GM12878 (cell line): ENCODE results near the gene DIPK1A. TPM values are rescaled to one million over a fixed set of nuclear protein-coding genes. Genes with fewer than 3 reads are reported as not detected.
A peak's percentile ranks its signal among the peaks of the same experiment; 100 is the strongest.

Experiments
- ATAC-seq: fragments of 200-7000 bp; cut with Tn5 transposase; 3 replicates; pipeline ENCODE4 v1.9.1; 2020; ENCODE audit warnings: mild to moderate bottlenecking, moderate library complexity
- BruUV-seq: library from RNA; stranded (reverse); fragments of 400-500 nt; replicated peaks from 2 replicates; lab custom pipeline; 2021; lab: Mats Ljungman, UMichigan
- CTCF ChIA-PET: fragments of 300-600 bp; sonication (Branson Sonifier 250); formaldehyde crosslinking; extraction: SDS; loops from one replicate; lab custom pipeline; 2021; ENCODE audit warnings: inconsistent platforms; lab: Yijun Ruan, JAX
- POLR2A ChIA-PET: fragments of 350-600 bp; formaldehyde crosslinking; extraction: SDS; loops from one replicate; lab custom pipeline; 2021; ENCODE audit warnings: inconsistent platforms; lab: Charles Lee
- RAD21 ChIA-PET: fragments of 300-600 bp; sonication (Branson Sonifier 250); formaldehyde crosslinking; loops from one replicate; lab custom pipeline; 2023; ENCODE audit warnings: antibody characterized with exemption; ENCODE audit not compliant: unreplicated experiment; lab: Charles Lee
- SMC1A ChIA-PET: fragments of 300-600 bp; sonication (Branson Sonifier 250); formaldehyde crosslinking; loops from one replicate; lab custom pipeline; 2023; ENCODE audit not compliant: unreplicated experiment, uncharacterized antibody; lab: Charles Lee
- DNase-seq: peaks from one replicate; pipeline ENCODE4 v3.0.0-alpha.2; 2011; ENCODE audit warnings: low read depth, low spot score
- FAIRE-seq: peaks from 3 replicates; lab custom pipeline; 2011; peaks lifted over from hg19 to GRCh38; lab: Jason Lieb, UNC
- H2AFZ ChIP-seq: 2 replicates; pipeline ENCODE4 v1.6.0; 2011; ENCODE audit warnings: low read depth, low read length, control low read depth; ENCODE audit not compliant: control insufficient read depth
- H3K27ac ChIP-seq: 2 replicates; pipeline ENCODE4 v1.5.1; 2011; ENCODE audit warnings: control low read depth; ENCODE audit not compliant: control insufficient read depth, insufficient read depth
- H3K27me3 ChIP-seq, 2 experiments: replicated peaks in 1 of 2; 2 replicates each; pipeline versions ENCODE4 v1.6.0 to v1.6.1; 2011; ENCODE audit warnings: low read length in 1 of 2; ENCODE audit not compliant: control insufficient read depth in 2 of 2, insufficient read depth in 2 of 2
- H3K36me3 ChIP-seq, 2 experiments: 2 replicates each; pipeline ENCODE4 v1.5.1; 2011; ENCODE audit warnings: low read length in 1 of 2; ENCODE audit not compliant: control insufficient read depth in 2 of 2, insufficient read depth in 2 of 2
- H3K4me1 ChIP-seq: 2 replicates; pipeline ENCODE4 v1.6.1; 2011; ENCODE audit warnings: mild to moderate bottlenecking, low read length, moderate library complexity, mixed read lengths; ENCODE audit not compliant: control insufficient read depth, insufficient read depth
- H3K4me2 ChIP-seq: 2 replicates; pipeline ENCODE4 v1.6.0; 2011; ENCODE audit warnings: control low read depth; ENCODE audit not compliant: control insufficient read depth, insufficient read depth
- H3K4me3 ChIP-seq: fragments of 200-600 bp; sonication (generic); 2 replicates; pipeline ENCODE4 v1.5.1; 2016
- H3K79me2 ChIP-seq: 2 replicates; pipeline ENCODE4 v1.6.0; 2011; ENCODE audit warnings: low read length; ENCODE audit not compliant: control insufficient read depth, insufficient read depth
- H3K9ac ChIP-seq: 2 replicates; pipeline ENCODE4 v1.8.0; 2011; ENCODE audit warnings: low read length, control low read depth, mixed read lengths; ENCODE audit not compliant: control insufficient read depth, insufficient read depth
- H3K9me3 ChIP-seq: replicated peaks from 3 replicates; pipeline ENCODE4 v1.5.1; 2011; ENCODE audit warnings: mild to moderate bottlenecking, low read length; ENCODE audit not compliant: control insufficient read depth, insufficient read depth
- H4K20me1 ChIP-seq: 2 replicates; pipeline ENCODE4 v1.6.0; 2011; ENCODE audit not compliant: control insufficient read depth, insufficient read depth
- BCLAF1 ChIP-seq: fragments of 450-650 bp; IDR thresholded peaks from 2 replicates; pipeline ENCODE4 v1.6.1; 2017; ENCODE audit warnings: antibody characterized with exemption, mild to moderate bottlenecking, moderate library complexity
- EED ChIP-seq: sonication (generic); IDR thresholded peaks from 2 replicates; pipeline ENCODE4 v1.6.1; 2016; ENCODE audit warnings: antibody characterized with exemption, low read depth
- EGR1 ChIP-seq, 2 experiments: IDR thresholded peaks; 1 replicate in 1 of 2; 2 replicates in 1 of 2; pipeline ENCODE4 v1.6.1; 2011 to 2012; ENCODE audit warnings: low read depth in 2 of 2, low read length in 2 of 2, borderline replicate concordance in 1 of 2, mild to moderate bottlenecking in 1 of 2, moderate library complexity in 1 of 2
- ESRRA ChIP-seq: IDR thresholded peaks from 2 replicates; pipeline ENCODE4 v1.6.1; 2012; ENCODE audit warnings: mild to moderate bottlenecking, low read length, improper control_type of control experiment
- FOXM1 ChIP-seq: IDR thresholded peaks from 2 replicates; pipeline ENCODE4 v1.6.1; 2012; ENCODE audit warnings: low read depth, mild to moderate bottlenecking, inconsistent platforms, low read length, moderate library complexity
- HDGF ChIP-seq: fragments of 450-650 bp; IDR thresholded peaks from 2 replicates; pipeline ENCODE4 v1.6.1; 2016; ENCODE audit warnings: antibody characterized with exemption
- HSF1 ChIP-seq: fragments of 150-350 bp; IDR thresholded peaks from 2 replicates; pipeline ENCODE4 v1.6.1; 2014; ENCODE audit warnings: mild to moderate bottlenecking, low read depth, low read length
- NR2F1 ChIP-seq: fragments of 450-650 bp; conservative IDR thresholded peaks from 2 replicates; pipeline ENCODE4 v1.6.1; 2017; ENCODE audit warnings: mild to moderate bottlenecking
- PKNOX1 ChIP-seq: fragments of 450-650 bp; IDR thresholded peaks from 2 replicates; pipeline ENCODE4 v1.6.1; 2016; ENCODE audit warnings: mild to moderate bottlenecking
- PML ChIP-seq: IDR thresholded peaks from 2 replicates; pipeline ENCODE4 v1.6.1; 2012; ENCODE audit warnings: low read length, inconsistent platforms
- RAD21 ChIP-seq: IDR thresholded peaks from 2 replicates; pipeline ENCODE4 v1.6.1; 2011; ENCODE audit warnings: mild to moderate bottlenecking, low read depth, low read length, moderate library complexity; ENCODE audit not compliant: insufficient read depth
- RBBP5 ChIP-seq: fragments of 200-600 bp; sonication (generic); conservative IDR thresholded peaks from 2 replicates; pipeline ENCODE4 v1.6.1; 2016
- RFX5 ChIP-seq: IDR thresholded peaks from 2 replicates; pipeline ENCODE4 v1.6.1; 2011; ENCODE audit warnings: low read depth, low read length, improper control_type of control experiment
- SMAD5 ChIP-seq: IDR thresholded peaks from 2 replicates; pipeline ENCODE4 v1.6.1; 2016; ENCODE audit warnings: antibody characterized with exemption, low read depth
- TBL1XR1 ChIP-seq: IDR thresholded peaks from 2 replicates; pipeline ENCODE4 v1.6.1; 2012; ENCODE audit warnings: low read depth, low read length, improper control_type of control experiment
- TCF3 ChIP-seq: IDR thresholded peaks from 2 replicates; pipeline ENCODE4 v1.6.1; 2012; ENCODE audit warnings: low read depth, mild to moderate bottlenecking, low read length, borderline replicate concordance; ENCODE audit not compliant: insufficient read depth
- YY1 ChIP-seq: IDR thresholded peaks from 2 replicates; pipeline ENCODE4 v1.6.1; 2011; ENCODE audit warnings: low read depth, mild to moderate bottlenecking, low read length
- ZBED1 ChIP-seq: IDR thresholded peaks from 2 replicates; pipeline ENCODE4 v1.6.1; 2016; ENCODE audit warnings: borderline replicate concordance
- ZNF217 ChIP-seq: fragments of 450-650 bp; IDR thresholded peaks from 2 replicates; pipeline ENCODE4 v1.6.1; 2017; ENCODE audit warnings: antibody characterized with exemption, mild to moderate bottlenecking
- ZSCAN29 ChIP-seq: fragments of 450-650 bp; IDR thresholded peaks from 2 replicates; pipeline ENCODE4 v1.6.1; 2017; ENCODE audit warnings: mild to moderate bottlenecking, moderate library complexity
- WGBS: methylation state at CpG from one replicate; pipeline ENCODE4 v1.1.6; 2016; ENCODE audit warnings: low lambda C conversion rate; ENCODE audit not compliant: insufficient replicate concordance, insufficient coverage; ENCODE audit errors: missing lambda C conversion rate; 5-methylcytosine and 5-hydroxymethylcytosine counted together
- in situ Hi-C: fragments of 300-500 bp; cut with MboI; formaldehyde crosslinking; loops from 9 replicates; pipeline ENCODE4 v1.14.3; 2018; ENCODE audit warnings: mixed read lengths
- intact Hi-C: fragments of 100-400 bp; cut with micrococcal nuclease; formaldehyde crosslinking; loops from one replicate; pipeline ENCODE4 v1.14.2; 2022; ENCODE audit not compliant: unreplicated experiment
- polyA plus RNA-seq, 11 experiments: library from polyadenylated mRNA; depleted of rRNA in 4 of 11; unstranded in 6 of 11; stranded (reverse) in 5 of 11; fragments of >200 nt; fragmentation: Nextera tagmentation in 4 of 11; fragmentation: Illumina TruSeq in 1 of 11; extraction: Ambion mirVana in 4 of 11; extraction: Trizol in 1 of 11; gene quantifications; 1 replicate in 1 of 11; 2 replicates in 10 of 11; pipeline versions ENCODE4 v1.2.1 to v1.2.3, GENCODE V29; 2011 to 2016; ENCODE audit warnings: inconsistent platforms in 2 of 11, missing spikeins in 2 of 11, low read depth in 1 of 11
- total RNA-seq, 4 experiments: library from RNA; depleted of rRNA in 3 of 4; stranded (reverse); fragments of >200 nt in 3 of 4; fragmentation: Illumina TruSeq in 1 of 4; extraction: Trizol in 1 of 4; gene quantifications; 2 replicates each; pipeline versions ENCODE4 v1.2.1 to v1.2.3, GENCODE V29; 2013 to 2021

The DIPK1A gene
- total and polyA plus RNA-seq, 10 of the 15 experiments (the other 5 are each of a cell fraction or from before 2014, with no cell fraction given), result 4.9 to 15.0 (median 9.7) TPM

GRCh38 chr1:92994105-92994712 is 32.9 kb upstream of the DIPK1A start:
- Histone ChIP-seq H3K27ac (no peak overlapping the region), H3K27me3 (no peaks in the 10 kb centered on the region), H3K9me3 (no peaks in the 10 kb centered on the region), H3K4me3 (no peak overlapping the region), H3K4me1 (no peaks in the 10 kb centered on the region), H4K20me1 (no peaks in the 10 kb centered on the region), H3K79me2 (no peaks in the 10 kb centered on the region), H3K36me3 (no peaks in the 10 kb centered on the region), H3K4me2 (no peak overlapping the region), H3K9ac (no peak overlapping the region), H2AFZ (no peak overlapping the region)
- ChIA-PET CTCF (interaction anchor here (0.6 to 3.8 kb wide), 52 partner anchors 9 to 703 kb away, joined by 3 to 304 read pairs (median 6); partner anchors contain the start of genes DIPK1A, MTF2 and RPL5), POLR2A (interaction anchor here (0.6 to 2.5 kb wide), 6 partner anchors 13 to 135 kb away, joined by 3 to 28 read pairs (median 6); partner anchors contain the start of gene DIPK1A), RAD21 (interaction anchor here (0.7 to 3.7 kb wide), 29 partner anchors 10 to 245 kb away, joined by 3 to 133 read pairs (median 7); partner anchors contain the start of gene DIPK1A), SMC1A (interaction anchor here (0.6 to 3.8 kb wide), 50 partner anchors 10 to 248 kb away, joined by 3 to 253 read pairs (median 4); partner anchors contain the start of genes DIPK1A and RPL5)
- no TSS peak for BruUV-seq
- FAIRE-seq, result peak; percentile 80
- intact Hi-C loops (loop anchor here (1.0 kb wide), 3 partner anchors 26 to 135 kb away; no protein-coding TSS in a partner anchor), in situ Hi-C loops (loop anchor here (5.0 kb wide), 1 partner anchor 137 kb away; no protein-coding TSS in a partner anchor)
- WGBS, result 57% methylated on average over 5 of the region's 5 CpGs
- peak; percentile 98 for ATAC-seq
- no peak for DNase-seq
- TF ChIP-seq YY1 (peak; percentile 76), FOXM1 (peak; percentile 67; the same call in 1 of the 2 replicates), ZNF217 (no peak), PML (no peak), RAD21 (peak; percentile 100), EGR1 (IDR thresholded peaks at IDR 0.05; ENCODE audit: borderline replicate concordance in 1 of 2, low read depth in 2 of 2, low read length in 2 of 2) (no peak), PKNOX1 (0 out of 2 replicates have a peak, but pooled peaks have one; percentile 29), EED (no peak), RFX5 (no peak), NR2F1 (0 out of 2 replicates have a peak, but pooled peaks have one; percentile 44), TCF3 (no peak), ZBED1 (peak; percentile 52; the same call in 1 of the 2 replicates), ZSCAN29 (no peak), HDGF (no peak), TBL1XR1 (0 out of 2 replicates have a peak, but pooled peaks have one; percentile 15), RBBP5 (no peak), BCLAF1 (no peak), SMAD5 (no peak), ESRRA (peak; percentile 100), HSF1 (no peak)
